ENCODE data around the gene NKX6-1.
A peak's percentile ranks its signal among the peaks of the same experiment; 100 is the strongest.

The NKX6-1 gene

GRCh38 chr4:84455697-84456096, 43.4 kb downstream of the NKX6-1 start:
- in situ Hi-C loops (cut with MboI; ENCODE audit: low pct_unique_long_range_greater_than_20kb, low sequenced_read_pairs, unreplicated experiment) = no loop called here
- no peak for TF ChIP-seq CTCF (IDR thresholded peaks at IDR 0.05; ENCODE audit: extremely low read depth, insufficient read depth, missing control alignments)
- DNase-seq (ENCODE audit: low spot score) = no peak

DNA sequence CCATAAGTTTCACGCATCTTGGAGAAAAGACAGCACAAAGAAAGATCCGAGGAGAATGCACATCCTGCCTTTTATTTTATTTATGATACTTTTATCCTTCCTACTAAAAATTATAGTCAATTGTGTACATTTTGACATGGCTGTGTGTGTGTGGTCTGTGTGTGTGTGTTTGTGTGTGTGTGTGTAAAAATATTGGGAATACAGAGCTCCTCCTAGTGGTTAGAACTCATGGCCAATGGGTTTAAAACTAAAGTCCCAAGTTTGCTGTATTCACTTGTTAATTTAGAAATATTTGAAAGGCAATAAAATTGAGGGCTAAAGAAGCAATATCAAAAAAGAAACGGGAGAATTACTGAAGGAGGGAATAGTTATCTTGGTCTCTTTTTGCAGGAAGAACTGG, 47.5 kb downstream of the NKX6-1 start:
- no peak for DNase-seq (ENCODE audit: low spot score)
- in situ Hi-C loops (cut with MboI; ENCODE audit: low pct_unique_long_range_greater_than_20kb, low sequenced_read_pairs, unreplicated experiment) = no loop called here
- TF ChIP-seq CTCF (IDR thresholded peaks at IDR 0.05; ENCODE audit: extremely low read depth, insufficient read depth, missing control alignments) = peak; percentile 39

DNA sequence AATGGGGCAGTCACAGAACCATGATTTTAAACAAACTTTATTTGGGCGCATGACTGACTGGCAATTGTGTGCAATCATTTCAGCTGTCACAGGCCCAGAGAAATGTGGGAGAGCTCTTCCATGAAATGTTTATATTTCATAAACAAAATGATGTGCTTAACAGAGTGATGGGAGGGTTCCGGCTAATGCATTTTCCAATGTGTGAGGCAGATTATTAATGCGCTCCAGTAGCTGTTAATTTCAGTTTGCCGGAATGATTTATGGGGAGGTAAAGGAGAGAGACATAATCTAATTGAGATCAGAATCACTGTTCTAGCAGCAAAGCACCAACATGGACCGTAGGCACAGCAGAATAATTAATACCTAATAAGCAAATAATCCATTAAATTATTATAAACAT, 55.6 kb downstream of the NKX6-1 start:
- no peak for TF ChIP-seq CTCF (IDR thresholded peaks at IDR 0.05; ENCODE audit: extremely low read depth, insufficient read depth, missing control alignments)
- no peak for DNase-seq (ENCODE audit: low spot score)
- in situ Hi-C loops (cut with MboI; ENCODE audit: low pct_unique_long_range_greater_than_20kb, low sequenced_read_pairs, unreplicated experiment) = no loop called here

GRCh38 chr4:84442778-84443177, 56.3 kb downstream of the NKX6-1 start:
- TF ChIP-seq CTCF (IDR thresholded peaks at IDR 0.05; ENCODE audit: extremely low read depth, insufficient read depth, missing control alignments) = no peak
- no peak for DNase-seq (ENCODE audit: low spot score)
- in situ Hi-C loops (cut with MboI; ENCODE audit: low pct_unique_long_range_greater_than_20kb, low sequenced_read_pairs, unreplicated experiment) = no loop called here

Measured in GM13977 (cell line).